Effector memory CD4-positive, alpha-beta T cell (primary cell): ENCODE data around the gene NKX3-2.

ENCODE experiments used
- DNase-seq, 3 donors: peaks; one replicate each; pipeline ENCODE4 v3.0.0-alpha.2; 2020
- H3K27ac ChIP-seq: 2 replicates; pipeline ENCODE4 v1.7.0; 2013; ENCODE audit warnings: mild to moderate bottlenecking, low read length, moderate library complexity; ENCODE audit not compliant: insufficient read depth, poor library complexity, severe bottlenecking
- H3K27me3 ChIP-seq: replicated peaks from 2 replicates; pipeline ENCODE4 v1.7.0; 2013; ENCODE audit warnings: mild to moderate bottlenecking, low read length; ENCODE audit not compliant: insufficient read depth, control insufficient read depth, poor library complexity, severe bottlenecking
- H3K36me3 ChIP-seq: 2 replicates; pipeline ENCODE4 v1.7.0; 2013; ENCODE audit warnings: mild to moderate bottlenecking, low read length, moderate library complexity; ENCODE audit not compliant: control insufficient read depth, insufficient read depth
- H3K4me1 ChIP-seq: 2 replicates; pipeline ENCODE4 v1.7.0; 2013; ENCODE audit warnings: low read length, mild to moderate bottlenecking; ENCODE audit not compliant: control insufficient read depth, insufficient read depth, poor library complexity, severe bottlenecking
- H3K4me3 ChIP-seq: 2 replicates; pipeline ENCODE4 v1.7.0; 2013; ENCODE audit warnings: low read length, low read depth, mild to moderate bottlenecking; ENCODE audit not compliant: insufficient read depth, poor library complexity, severe bottlenecking
- H3K9me3 ChIP-seq: 2 replicates; pipeline ENCODE4 v1.7.0; 2013; ENCODE audit warnings: mild to moderate bottlenecking, low read length, moderate library complexity; ENCODE audit not compliant: control insufficient read depth

The NKX3-2 gene

GRCh38 chr4:13539619-13540445 lies 4.5 kb downstream of the NKX3-2 start:
- Histone ChIP-seq H3K36me3 (no peaks in the 10 kb centered on the region), H3K27me3 (peaks cover 99% of the 10 kb centered on the region), H3K4me1 (peaks cover 29% of the 10 kb centered on the region), H3K9me3 (peaks cover 18% of the 10 kb centered on the region), H3K4me3 (no peak overlapping the region), H3K27ac (no peak overlapping the region)
- DNase-seq, result no peak

- peaks cover 18% of the 10 kb centered on the region for H3K9me3 ChIP-seq
- peaks cover 23% of the 10 kb centered on the region for H3K4me1 ChIP-seq
- no peak overlapping the region for H3K4me3 ChIP-seq
- no peaks in the 10 kb centered on the region for H3K36me3 ChIP-seq
- DNase-seq, result no peak
- H3K27me3 ChIP-seq, result peaks cover 99% of the 10 kb centered on the region
- no peak overlapping the region for H3K27ac ChIP-seq
These were observed 5.2 kb downstream of the NKX3-2 start for GRCh38 chr4:13539047-13539618.

- Histone ChIP-seq H3K27ac (no peak overlapping the region), H3K36me3 (no peaks in the 10 kb centered on the region), H3K9me3 (peaks cover 18% of the 10 kb centered on the region), H3K4me1 (peaks cover 17% of the 10 kb centered on the region), H3K27me3 (peaks cover 99% of the 10 kb centered on the region), H3K4me3 (no peak overlapping the region)
- no peak for DNase-seq
These were observed 5.8 kb downstream of the NKX3-2 start for GRCh38 chr4:13538427-13538973.

- Histone ChIP-seq H3K4me1 (peaks cover 14% of the 10 kb centered on the region), H3K4me3 (no peak overlapping the region), H3K9me3 (peaks cover 18% of the 10 kb centered on the region), H3K27ac (no peak overlapping the region), H3K36me3 (no peaks in the 10 kb centered on the region), H3K27me3 (peaks cover 98% of the 10 kb centered on the region)
- no peak for DNase-seq
These were observed 6.5 kb downstream of the NKX3-2 start for GRCh38 chr4:13537832-13538177.

GRCh38 chr4:13537011-13537831 lies 7.1 kb downstream of the NKX3-2 start:
- Histone ChIP-seq H3K27ac (no peak overlapping the region), H3K36me3 (no peaks in the 10 kb centered on the region), H3K4me1 (peaks cover 8% of the 10 kb centered on the region), H3K27me3 (peaks cover 96% of the 10 kb centered on the region), H3K4me3 (no peak overlapping the region), H3K9me3 (peaks cover 18% of the 10 kb centered on the region)
- DNase-seq, result no peak

- Histone ChIP-seq H3K27ac (no peak overlapping the region), H3K36me3 (no peaks in the 10 kb centered on the region), H3K4me3 (no peak overlapping the region), H3K4me1 (peaks cover 2% of the 10 kb centered on the region), H3K9me3 (peaks cover 18% of the 10 kb centered on the region), H3K27me3 (peaks cover 96% of the 10 kb centered on the region)
- no peak for DNase-seq
These were observed 7.7 kb downstream of the NKX3-2 start for GRCh38 chr4:13536607-13537006.

GRCh38 chr4:13535708-13536361 lies 8.5 kb downstream of the NKX3-2 start:
- H3K4me1 ChIP-seq, result peaks cover 6% of the 10 kb centered on the region
- no peak overlapping the region for H3K4me3 ChIP-seq
- H3K27me3 ChIP-seq, result peaks cover 96% of the 10 kb centered on the region
- H3K9me3 ChIP-seq, result peaks cover 18% of the 10 kb centered on the region
- H3K36me3 ChIP-seq, result no peaks in the 10 kb centered on the region
- no peak overlapping the region for H3K27ac ChIP-seq
- DNase-seq, result no peak

GRCh38 chr4:13535118-13535517 lies 9.2 kb downstream of the NKX3-2 start:
- peaks cover 18% of the 10 kb centered on the region for H3K9me3 ChIP-seq
- no peak overlapping the region for H3K27ac ChIP-seq
- peaks cover 6% of the 10 kb centered on the region for H3K4me1 ChIP-seq
- DNase-seq, result no peak
- peaks cover 95% of the 10 kb centered on the region for H3K27me3 ChIP-seq
- H3K4me3 ChIP-seq, result no peak overlapping the region
- no peaks in the 10 kb centered on the region for H3K36me3 ChIP-seq

GRCh38 chr4:13534344-13535063 lies 9.8 kb downstream of the NKX3-2 start:
- H3K27me3 ChIP-seq, result peaks cover 95% of the 10 kb centered on the region
- H3K27ac ChIP-seq, result no peak overlapping the region
- H3K4me3 ChIP-seq, result no peak overlapping the region
- peaks cover 18% of the 10 kb centered on the region for H3K9me3 ChIP-seq
- no peaks in the 10 kb centered on the region for H3K36me3 ChIP-seq
- peaks cover 6% of the 10 kb centered on the region for H3K4me1 ChIP-seq
- DNase-seq, result no peak
